Mesodermal cell (in vitro differentiated cells): Measurements from ENCODE around the gene GNAO1.

Experiments used
- H3K27ac ChIP-seq: 2 replicates; pipeline ENCODE4 v1.7.0; 2013; ENCODE audit warnings: mild to moderate bottlenecking, low read depth, low read length, moderate library complexity; ENCODE audit not compliant: severe bottlenecking
- H3K36me3 ChIP-seq: 2 replicates; pipeline ENCODE4 v1.7.1; 2013; ENCODE audit warnings: mild to moderate bottlenecking, low read length, moderate library complexity; ENCODE audit not compliant: control insufficient read depth, insufficient read depth
- H3K4me1 ChIP-seq: one replicate; pipeline ENCODE4 v1.7.1; 2013; ENCODE audit warnings: mild to moderate bottlenecking, low read length; ENCODE audit not compliant: insufficient read depth, control insufficient read depth, poor library complexity, severe bottlenecking
- H3K4me3 ChIP-seq: 2 replicates; pipeline ENCODE4 v1.7.0; 2013; ENCODE audit warnings: low read length, control low read depth, mild to moderate bottlenecking; ENCODE audit not compliant: insufficient read depth, poor library complexity, severe bottlenecking; ENCODE audit errors: extremely low read depth
- H3K9me3 ChIP-seq: 2 replicates; pipeline ENCODE4 v1.7.1; 2013; ENCODE audit warnings: mild to moderate bottlenecking, low read length, moderate library complexity; ENCODE audit not compliant: control insufficient read depth
- WGBS, 2 experiments: methylation state at CpG; one replicate each; pipeline ENCODE4 v1.1.5; 2013; ENCODE audit warnings: missing lambda C conversion rate in 2 of 2; ENCODE audit not compliant: insufficient coverage in 2 of 2; 5-methylcytosine and 5-hydroxymethylcytosine counted together

The GNAO1 gene

GRCh38 chr16:56274369-56274768 lies 83.1 kb downstream of the GNAO1 start:
- Histone ChIP-seq H3K4me1 (peaks cover 9% of the 10 kb centered on the region), H3K36me3 (no peaks in the 10 kb centered on the region), H3K9me3 (peaks cover 5% of the 10 kb centered on the region), H3K27ac (no peak overlapping the region), H3K4me3 (no peak overlapping the region)
- WGBS, 2 experiments, result 95 to 96% methylated on average over 3 of the region's 4 CpGs

GRCh38 chr16:56275076-56275475 lies 83.8 kb downstream of the GNAO1 start:
- WGBS, 2 experiments, result 89 to 95% methylated on average over 3 of the region's 4 CpGs
- Histone ChIP-seq H3K27ac (no peak overlapping the region), H3K36me3 (no peaks in the 10 kb centered on the region), H3K4me3 (no peak overlapping the region), H3K9me3 (peaks cover 5% of the 10 kb centered on the region), H3K4me1 (peaks cover 3% of the 10 kb centered on the region)

- Histone ChIP-seq H3K4me3 (no peak overlapping the region), H3K36me3 (no peaks in the 10 kb centered on the region), H3K9me3 (peaks cover 5% of the 10 kb centered on the region), H3K27ac (no peak overlapping the region), H3K4me1 (no peaks in the 10 kb centered on the region)
- WGBS, 2 experiments, result 88 to 94% methylated on average over 4 to 6 of the region's 9 CpGs
Observed at GRCh38 chr16:56275801-56276200, 84.5 kb downstream of the GNAO1 start.

- H3K4me1 ChIP-seq, result no peaks in the 10 kb centered on the region
- no peaks in the 10 kb centered on the region for H3K36me3 ChIP-seq
- WGBS, 2 experiments, result 32 to 39% methylated on average over 5 of the region's 5 CpGs
- H3K9me3 ChIP-seq, result peaks cover 5% of the 10 kb centered on the region
- no peak overlapping the region for H3K4me3 ChIP-seq
- no peak overlapping the region for H3K27ac ChIP-seq
Observed at GRCh38 chr16:56277075-56277474, 85.8 kb downstream of the GNAO1 start.

DNA sequence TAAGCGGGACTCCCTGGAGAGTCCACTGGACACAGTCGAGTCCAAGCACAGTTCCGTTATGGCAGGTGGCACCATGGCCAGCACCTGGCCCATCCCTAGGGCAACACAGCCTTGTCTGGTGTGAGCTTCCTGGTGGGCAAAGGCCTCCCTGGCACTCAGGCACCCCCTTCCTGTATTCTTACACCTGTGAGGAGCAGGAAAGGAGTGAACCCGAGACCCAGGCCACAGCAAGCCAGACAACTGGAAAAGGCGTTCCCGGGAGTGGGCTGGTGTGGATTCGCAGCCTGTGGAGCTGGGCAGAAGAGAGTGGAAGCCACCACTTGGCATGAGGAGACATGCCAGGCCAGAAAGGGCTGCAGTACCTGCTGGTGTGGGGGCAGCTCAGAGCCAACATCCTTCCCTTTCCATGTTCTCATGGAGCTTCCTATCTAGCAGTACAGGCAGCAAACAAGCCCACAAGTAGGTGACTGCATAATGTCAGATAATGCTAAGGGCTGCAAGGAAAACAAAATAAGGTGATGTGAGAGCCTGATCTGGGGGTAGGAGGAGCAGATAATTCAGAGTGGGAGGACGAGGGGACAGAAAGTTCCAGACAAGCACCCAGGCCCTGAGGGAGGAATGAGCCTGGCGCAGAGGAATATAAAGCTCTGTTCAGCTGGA lies 87.0 kb downstream of the GNAO1 start:
- WGBS, 2 experiments, result 90 to 96% methylated on average over 6 to 8 of the region's 9 CpGs
- H3K4me1 ChIP-seq, result no peaks in the 10 kb centered on the region
- no peaks in the 10 kb centered on the region for H3K36me3 ChIP-seq
- H3K9me3 ChIP-seq, result peaks cover 5% of the 10 kb centered on the region
- H3K27ac ChIP-seq, result no peak overlapping the region
- H3K4me3 ChIP-seq, result no peak overlapping the region

DNA sequence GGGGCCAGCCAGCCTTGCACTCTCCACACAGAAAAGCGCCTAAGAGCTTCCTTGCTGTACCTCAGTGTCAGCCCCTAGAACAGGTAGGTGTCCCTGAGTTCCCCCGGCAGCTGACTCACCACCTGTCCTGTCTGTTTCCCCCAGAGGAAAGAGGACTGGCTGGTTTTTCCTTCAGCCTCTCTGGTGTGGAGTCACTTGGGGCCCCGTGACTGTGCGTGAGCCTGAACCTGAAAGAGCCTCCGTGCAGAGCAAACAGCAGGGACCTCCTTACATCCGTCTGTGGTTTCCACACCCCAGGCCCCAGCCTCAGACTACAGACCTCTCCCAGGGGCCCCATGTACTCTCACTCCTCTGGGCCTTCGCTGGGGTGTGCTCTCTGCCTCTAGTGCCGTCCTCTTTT lies 87.8 kb downstream of the GNAO1 start:
- no peaks in the 10 kb centered on the region for H3K36me3 ChIP-seq
- 81 to 90% methylated on average over 8 of the region's 8 CpGs for WGBS, 2 experiments
- H3K4me3 ChIP-seq, result no peak overlapping the region
- H3K4me1 ChIP-seq, result no peaks in the 10 kb centered on the region
- no peak overlapping the region for H3K27ac ChIP-seq
- peaks cover 4% of the 10 kb centered on the region for H3K9me3 ChIP-seq

- Histone ChIP-seq H3K4me1 (no peaks in the 10 kb centered on the region), H3K4me3 (no peak overlapping the region), H3K9me3 (no peaks in the 10 kb centered on the region), H3K27ac (no peak overlapping the region), H3K36me3 (no peaks in the 10 kb centered on the region)
- 100% methylated on average over 2 of the region's 2 CpGs for WGBS, 2 experiments
Observed at GRCh38 chr16:56279914-56280313, 88.6 kb downstream of the GNAO1 start.

DNA sequence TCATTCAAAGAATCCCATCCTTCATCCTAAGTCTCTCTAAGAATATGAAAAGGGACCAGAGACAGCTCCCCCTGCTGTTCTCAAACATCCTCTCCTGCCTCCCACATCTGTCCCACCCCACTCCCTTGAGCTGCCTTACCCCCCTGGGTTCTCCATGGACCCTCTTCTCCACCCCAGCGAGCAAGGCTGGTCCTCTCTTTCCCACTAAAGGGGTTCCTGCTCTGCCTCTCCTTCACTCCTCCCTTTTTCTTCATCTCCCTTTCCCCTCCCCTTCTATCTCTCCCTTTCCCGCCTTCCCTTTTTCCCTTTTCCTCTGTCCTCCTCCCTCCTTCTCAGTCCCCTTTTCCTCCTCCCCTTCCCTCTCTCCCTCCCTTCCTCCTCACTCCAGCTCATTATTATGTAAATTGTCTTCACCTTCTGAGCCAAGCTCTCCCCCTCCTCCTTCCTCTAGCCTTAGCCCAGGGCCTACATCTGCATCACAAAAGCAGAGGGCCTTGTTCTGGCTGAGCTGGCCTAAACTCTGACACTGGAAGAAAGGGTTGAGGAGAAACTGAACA lies 90.0 kb downstream of the GNAO1 start:
- Histone ChIP-seq H3K4me1 (no peaks in the 10 kb centered on the region), H3K9me3 (no peaks in the 10 kb centered on the region), H3K4me3 (no peak overlapping the region), H3K36me3 (no peaks in the 10 kb centered on the region), H3K27ac (no peak overlapping the region)
- WGBS, 2 experiments, result 17 to 35% methylated on average over 2 of the region's 2 CpGs

DNA sequence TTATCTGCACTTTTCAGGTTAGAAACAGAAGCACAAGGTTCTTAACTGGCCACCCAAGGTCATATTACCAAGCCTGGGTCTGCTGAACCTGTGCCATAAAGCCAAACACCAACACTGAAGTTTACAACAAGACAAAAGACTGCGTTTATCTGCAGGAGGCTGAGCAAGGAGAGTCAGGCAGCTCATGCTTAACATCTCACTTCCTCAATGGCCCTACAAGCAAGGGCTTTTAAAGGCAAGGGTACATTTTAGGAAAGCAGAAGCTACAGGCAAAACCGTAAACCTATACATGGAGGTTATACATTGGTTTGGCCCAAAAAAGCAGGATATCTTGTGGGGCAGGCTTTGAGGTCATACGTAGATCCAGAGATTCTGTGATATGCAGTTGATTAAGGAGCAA lies 91.2 kb downstream of the GNAO1 start:
- WGBS, 2 experiments, result 79 to 100% methylated on average over 2 of the region's 3 CpGs
- no peaks in the 10 kb centered on the region for H3K36me3 ChIP-seq
- no peak overlapping the region for H3K27ac ChIP-seq
- no peaks in the 10 kb centered on the region for H3K4me1 ChIP-seq
- no peak overlapping the region for H3K4me3 ChIP-seq
- H3K9me3 ChIP-seq, result no peaks in the 10 kb centered on the region

GRCh38 chr16:56284521-56284920 lies 93.2 kb downstream of the GNAO1 start:
- peaks cover 2% of the 10 kb centered on the region for H3K4me1 ChIP-seq
- no peak overlapping the region for H3K27ac ChIP-seq
- whole genome bisulfite sequencing, 2 experiments, result 89 to 92% methylated on average over 2 of the region's 2 CpGs
- no peaks in the 10 kb centered on the region for H3K9me3 ChIP-seq
- H3K4me3 ChIP-seq, result no peak overlapping the region
- no peaks in the 10 kb centered on the region for H3K36me3 ChIP-seq

GRCh38 chr16:56286809-56287208 lies 95.5 kb downstream of the GNAO1 start:
- Histone ChIP-seq H3K27ac (no peak overlapping the region), H3K9me3 (no peaks in the 10 kb centered on the region), H3K4me1 (peaks cover 10% of the 10 kb centered on the region), H3K36me3 (no peaks in the 10 kb centered on the region), H3K4me3 (no peak overlapping the region)
- 66 to 75% methylated on average over 5 to 7 of the region's 7 CpGs for WGBS, 2 experiments
